OCI-LY7 (cell line): Measurements from ENCODE around the gene TLE4. TPM values are rescaled to one million over a fixed set of nuclear protein-coding genes. Genes with fewer than 3 reads are reported as not detected.

ENCODE experiments used
- BruUV-seq: library from RNA; stranded (reverse); fragments of 400-500 nt; replicated peaks from 2 replicates; lab custom pipeline; 2021; lab: Mats Ljungman, UMichigan
- CTCF ChIA-PET: fragments of 300-600 bp; sonication (Branson Sonifier 250); formaldehyde crosslinking; loops from one replicate; lab custom pipeline; 2022; ENCODE audit warnings: antibody characterized with exemption; ENCODE audit not compliant: unreplicated experiment; lab: Charles Lee
- POLR2A ChIA-PET: fragments of 300-600 bp; sonication (Branson Sonifier 250); formaldehyde crosslinking; loops from one replicate; lab custom pipeline; 2022; ENCODE audit warnings: antibody characterized with exemption; lab: Charles Lee
- DNase-seq: peaks from one replicate; pipeline ENCODE4 v3.0.0-alpha.2; 2015; ENCODE audit warnings: low spot score
- H2AFZ ChIP-seq: fragments of 200-600 bp; sonication (generic), shearing (Covaris generic); 2 replicates; pipeline ENCODE4 v1.6.1; 2014; ENCODE audit warnings: mild to moderate bottlenecking, antibody characterized with exemption, low read length, moderate library complexity
- H3K27ac ChIP-seq: fragments of 200-600 bp; sonication (generic); 2 replicates; pipeline ENCODE4 v1.5.1; 2014; ENCODE audit warnings: mixed run types, low read depth, mild to moderate bottlenecking, moderate library complexity, low read length, inconsistent platforms; ENCODE audit not compliant: poor library complexity, severe bottlenecking
- H3K36me3 ChIP-seq: fragments of 200-600 bp; sonication (generic); 2 replicates; pipeline ENCODE4 v1.6.1; 2014; ENCODE audit warnings: mild to moderate bottlenecking, antibody characterized with exemption, low read length, moderate library complexity, mixed read lengths; ENCODE audit not compliant: insufficient read depth
- H3K4me1 ChIP-seq: fragments of 200-600 bp; sonication (generic); 2 replicates; pipeline ENCODE4 v1.5.1; 2014; ENCODE audit warnings: mild to moderate bottlenecking, low read length; ENCODE audit not compliant: insufficient read depth, poor library complexity, severe bottlenecking
- H3K4me2 ChIP-seq: fragments of 200-600 bp; sonication (generic); 2 replicates; pipeline ENCODE4 v1.6.1; 2014; ENCODE audit warnings: mild to moderate bottlenecking, low read length
- H3K4me3 ChIP-seq: fragments of 200-600 bp; sonication (generic); 2 replicates; pipeline ENCODE4 v1.5.1; 2014; ENCODE audit warnings: mild to moderate bottlenecking, low read depth, low read length; ENCODE audit not compliant: poor library complexity, severe bottlenecking
- H3K79me2 ChIP-seq: fragments of 200-600 bp; sonication (generic); 2 replicates; pipeline ENCODE4 v1.6.1; 2016; ENCODE audit warnings: low read depth, mild to moderate bottlenecking, low read length, moderate library complexity, mixed read lengths; ENCODE audit not compliant: insufficient read depth
- H3K9me2 ChIP-seq: fragments of 200-600 bp; sonication (generic); 2 replicates; pipeline ENCODE4 v1.6.1; 2016; ENCODE audit warnings: mild to moderate bottlenecking, low read length, mixed read lengths; ENCODE audit not compliant: insufficient read depth
- H3K9me3 ChIP-seq: fragments of 200-600 bp; sonication (generic); 2 replicates; pipeline ENCODE4 v1.6.1; 2014; ENCODE audit warnings: mild to moderate bottlenecking, mixed run types, low read length, mixed read lengths
- H4K20me1 ChIP-seq: fragments of 200-600 bp; sonication (generic); 2 replicates; pipeline ENCODE4 v1.6.1; 2014; ENCODE audit warnings: mild to moderate bottlenecking, antibody characterized with exemption, low read length, moderate library complexity, mixed read lengths; ENCODE audit not compliant: insufficient read depth
- EZH2phosphoT487 ChIP-seq: fragments of 200-600 bp; sonication (generic); IDR thresholded peaks from 2 replicates; pipeline ENCODE4 v1.6.1; 2018; ENCODE audit warnings: low read depth, borderline replicate concordance, mild to moderate bottlenecking, mixed run types, antibody characterized with exemption, low read length, moderate library complexity, mixed read lengths
- intact Hi-C: fragments of 100-400 bp; cut with micrococcal nuclease; formaldehyde crosslinking; loops from one replicate; pipeline ENCODE4 v1.10.0; 2022; ENCODE audit not compliant: unreplicated experiment
- total RNA-seq, 2 experiments: library from RNA; depleted of rRNA in 1 of 2; stranded (reverse); fragments of >200 nt in 1 of 2; shearing (Covaris generic) in 1 of 2; gene quantifications; 2 replicates each; pipeline ENCODE4 v1.2.3, GENCODE V29; 2014 to 2022
- TF ChIP-seq, protein P1 (sequence below): fragments of 200-600 bp; sonication (generic); conservative IDR thresholded peaks from 2 replicates; pipeline ENCODE4 v1.5.1; 2014; ENCODE audit warnings: mild to moderate bottlenecking, antibody characterized with exemption, low read length, moderate library complexity, mixed read lengths

Gene TLE4
- total RNA-seq, 2 experiments from 2014 or later: 36.7 to 41.7 TPM

DNA sequence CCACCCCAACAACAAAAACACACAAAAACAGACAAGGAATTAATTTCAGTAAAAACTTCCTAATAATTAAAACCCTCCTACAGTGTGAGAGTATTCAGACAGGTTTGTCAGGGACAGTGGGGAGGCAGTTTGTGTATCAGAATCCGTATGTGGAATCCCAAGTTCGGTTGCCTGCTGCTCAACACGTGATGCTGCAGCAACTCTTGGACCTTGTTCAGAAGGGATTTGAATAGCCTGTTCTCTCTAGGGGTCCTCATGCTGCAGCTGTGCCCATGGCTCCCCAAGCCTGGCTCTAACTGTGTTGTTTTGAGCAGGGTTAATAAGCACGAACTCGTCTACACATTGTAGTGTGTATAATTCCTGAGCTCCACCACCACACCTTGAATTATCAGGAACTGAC is 28.7 kb downstream of the TLE4 start:
- no peak for TF ChIP-seq EZH2phosphoT487
- TF ChIP-seq, protein P1, sequence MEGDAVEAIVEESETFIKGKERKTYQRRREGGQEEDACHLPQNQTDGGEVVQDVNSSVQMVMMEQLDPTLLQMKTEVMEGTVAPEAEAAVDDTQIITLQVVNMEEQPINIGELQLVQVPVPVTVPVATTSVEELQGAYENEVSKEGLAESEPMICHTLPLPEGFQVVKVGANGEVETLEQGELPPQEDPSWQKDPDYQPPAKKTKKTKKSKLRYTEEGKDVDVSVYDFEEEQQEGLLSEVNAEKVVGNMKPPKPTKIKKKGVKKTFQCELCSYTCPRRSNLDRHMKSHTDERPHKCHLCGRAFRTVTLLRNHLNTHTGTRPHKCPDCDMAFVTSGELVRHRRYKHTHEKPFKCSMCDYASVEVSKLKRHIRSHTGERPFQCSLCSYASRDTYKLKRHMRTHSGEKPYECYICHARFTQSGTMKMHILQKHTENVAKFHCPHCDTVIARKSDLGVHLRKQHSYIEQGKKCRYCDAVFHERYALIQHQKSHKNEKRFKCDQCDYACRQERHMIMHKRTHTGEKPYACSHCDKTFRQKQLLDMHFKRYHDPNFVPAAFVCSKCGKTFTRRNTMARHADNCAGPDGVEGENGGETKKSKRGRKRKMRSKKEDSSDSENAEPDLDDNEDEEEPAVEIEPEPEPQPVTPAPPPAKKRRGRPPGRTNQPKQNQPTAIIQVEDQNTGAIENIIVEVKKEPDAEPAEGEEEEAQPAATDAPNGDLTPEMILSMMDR: no peak

DNA sequence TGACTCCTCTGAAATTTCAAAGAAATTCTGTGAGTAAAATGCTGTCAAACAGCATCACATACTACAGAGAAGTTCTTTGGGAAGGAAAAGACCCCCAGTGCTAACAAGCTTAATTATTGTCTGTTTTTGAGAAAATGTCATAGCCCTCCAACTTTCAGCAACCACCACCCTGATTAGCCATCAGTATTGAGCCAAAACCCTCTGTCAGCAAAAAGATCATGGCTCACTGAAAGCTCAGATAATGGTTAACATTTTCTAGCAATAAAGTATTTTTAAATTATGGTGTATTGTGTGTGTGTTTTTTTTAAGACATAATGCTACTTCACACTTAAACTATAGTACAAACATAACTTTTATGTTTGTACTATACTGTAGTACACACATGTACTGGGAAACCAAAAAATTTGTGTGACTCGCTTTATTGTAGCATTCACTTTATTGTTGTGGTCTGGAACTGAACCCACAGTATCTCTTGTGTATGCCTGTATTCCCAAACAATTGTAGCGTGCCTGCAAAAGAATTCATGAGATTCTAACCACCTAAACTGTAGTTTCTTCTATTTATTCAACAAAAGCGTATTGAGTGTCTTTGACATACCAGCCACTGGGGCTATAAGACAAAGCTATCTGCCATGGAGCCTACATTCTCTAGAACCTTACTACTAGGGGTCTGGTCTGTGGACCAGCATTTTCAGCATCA is 31.6 kb downstream of the TLE4 start:
- no peaks in the 10 kb centered on the region for H4K20me1 ChIP-seq
- no peaks in the 10 kb centered on the region for H3K79me2 ChIP-seq
- no peak overlapping the region for H3K4me2 ChIP-seq
- H3K4me3 ChIP-seq: no peak overlapping the region
- no peak overlapping the region for H3K27ac ChIP-seq
- H3K9me3 ChIP-seq: peaks cover 4% of the 10 kb centered on the region; the same call in 1 of the 2 replicates
- BruUV-seq: no TSS peak
- DNase-seq: no peak
- ChIA-PET POLR2A (interaction anchor here (0.6 to 1.4 kb wide), 4 partner anchors 14 to 318 kb away, joined by 3 to 6 read pairs (median 4); no protein-coding TSS in a partner anchor), CTCF (no interaction called here)
- TF ChIP-seq EZH2phosphoT487: no peak
- TF ChIP-seq, protein P1: no peak
- no peaks in the 10 kb centered on the region for H3K4me1 ChIP-seq
- no peaks in the 10 kb centered on the region for H3K9me2 ChIP-seq
- H3K36me3 ChIP-seq: 0 out of 2 replicates have a peak, but pooled peaks cover 6% of the 10 kb centered on the region
- no peak overlapping the region for H2AFZ ChIP-seq
- intact Hi-C loops: no loop called here

More for the DNA sequence above, 28.7 kb downstream of the TLE4 start:
- Histone ChIP-seq H4K20me1 (no peaks in the 10 kb centered on the region), H3K4me3 (no peak overlapping the region), H3K4me2 (no peak overlapping the region), H3K9me2 (no peaks in the 10 kb centered on the region), H2AFZ (no peak overlapping the region), H3K4me1 (no peaks in the 10 kb centered on the region), H3K79me2 (no peaks in the 10 kb centered on the region), H3K36me3 (0 out of 2 replicates have a peak, but pooled peaks cover 6% of the 10 kb centered on the region), H3K27ac (no peak overlapping the region), H3K9me3 (no peaks in the 10 kb centered on the region)
- CTCF ChIA-PET: no interaction called here
- no peak for DNase-seq
- intact Hi-C loops: no loop called here
- BruUV-seq: no TSS peak
- POLR2A ChIA-PET: no interaction called here

DNA sequence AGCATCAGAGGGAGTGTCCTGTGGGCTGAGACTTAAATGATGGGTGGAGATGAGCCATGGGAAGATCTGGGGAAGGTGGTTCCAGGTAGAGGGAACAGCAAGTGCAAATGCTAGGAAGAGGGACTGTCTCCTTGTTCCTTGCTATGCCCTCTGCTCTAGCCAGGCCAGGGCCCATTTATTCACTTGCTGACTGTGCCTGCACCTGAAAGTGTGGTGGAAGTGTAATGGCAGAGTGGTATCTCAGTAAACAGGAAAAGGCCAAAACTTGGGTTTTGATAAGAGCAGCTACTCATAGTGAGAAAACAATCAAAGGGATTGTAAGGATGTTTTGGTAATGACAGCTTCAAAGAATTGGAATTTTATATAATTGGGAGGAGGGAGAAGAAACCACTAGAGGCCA is 32.4 kb downstream of the TLE4 start:
- no peaks in the 10 kb centered on the region; the same call in 1 of the 2 replicates for H4K20me1 ChIP-seq
- H3K79me2 ChIP-seq: no peaks in the 10 kb centered on the region
- CTCF ChIA-PET: no interaction called here

More for the DNA sequence above, 32.4 kb downstream of the TLE4 start:
- intact Hi-C loops: no loop called here
- POLR2A ChIA-PET: interaction anchor here (0.6 to 1.4 kb wide), 3 partner anchors 13 to 28 kb away, joined by 3 to 6 read pairs (median 4); no protein-coding TSS in a partner anchor
- Histone ChIP-seq H3K4me3 (no peak overlapping the region), H3K36me3 (0 out of 2 replicates have a peak, but pooled peaks cover 6% of the 10 kb centered on the region), H3K27ac (no peak overlapping the region), H3K4me2 (no peak overlapping the region), H3K9me2 (no peaks in the 10 kb centered on the region), H3K9me3 (peaks cover 6% of the 10 kb centered on the region; the same call in 1 of the 2 replicates), H2AFZ (no peak overlapping the region), H3K4me1 (no peaks in the 10 kb centered on the region)
- DNase-seq: no peak
- BruUV-seq: no TSS peak
- TF ChIP-seq, protein P1: no peak
- no peak for TF ChIP-seq EZH2phosphoT487
